NT2/D1 (cell line): ENCODE data around the gene SLCO1B1.

Source experiments
- SUZ12 ChIP-seq: IDR thresholded peaks from 2 replicates; pipeline ENCODE4 v1.6.1; 2011; ENCODE audit not compliant: insufficient read length, insufficient read depth; ENCODE audit errors: extremely low read depth
- YY1 ChIP-seq: IDR thresholded peaks from 2 replicates; pipeline ENCODE4 v1.6.1; 2011; ENCODE audit not compliant: insufficient read length, insufficient read depth
- ZNF274 ChIP-seq: IDR thresholded peaks from 2 replicates; pipeline ENCODE4 v1.6.1; 2011; ENCODE audit warnings: mild to moderate bottlenecking, low read depth, low read length

- TF ChIP-seq YY1 (no peak), ZNF274 (no peak), SUZ12 (no peak)
Observed at GRCh38 chr12:21239866-21240265, 108.9 kb downstream of the SLCO1B1 start.
